Neural cell (in vitro differentiated cells): ENCODE data around the gene DCAF11. TPM values are rescaled to one million over a fixed set of nuclear protein-coding genes. Genes with fewer than 3 reads are reported as not detected.

ENCODE experiments used
- H2AFZ ChIP-seq: fragments of 200-600, 300-800 bp; sonication (generic), shearing (Covaris generic); 2 replicates; pipeline ENCODE4 v1.6.0; 2014; ENCODE audit warnings: low read depth, mild to moderate bottlenecking, antibody characterized with exemption, low read length, moderate library complexity
- H3F3A ChIP-seq: fragments of 200-600 bp; shearing (Covaris generic); 2 replicates; pipeline ENCODE4 v1.6.1; 2016; ENCODE audit warnings: mild to moderate bottlenecking, moderate library complexity, mixed read lengths, antibody characterized with exemption, low read length; ENCODE audit not compliant: insufficient read depth, poor library complexity, severe bottlenecking
- H3K27ac ChIP-seq: fragments of 200-600, 300-800 bp; sonication (generic), shearing (Covaris generic); 2 replicates; pipeline ENCODE4 v1.5.1; 2014; ENCODE audit warnings: mild to moderate bottlenecking, low read length, moderate library complexity
- H3K27me3 ChIP-seq: fragments of 300-800, 200-600 bp; sonication (generic), shearing (Covaris generic); 2 replicates; pipeline ENCODE4 v1.6.0; 2014; ENCODE audit warnings: mild to moderate bottlenecking, low read depth, low read length, moderate library complexity; ENCODE audit not compliant: insufficient read depth
- H3K36me3 ChIP-seq: fragments of 300-800, 200-600 bp; sonication (generic), shearing (Covaris generic); 2 replicates; pipeline ENCODE4 v1.5.1; 2014; ENCODE audit warnings: mild to moderate bottlenecking, antibody characterized with exemption, low read length, moderate library complexity; ENCODE audit not compliant: insufficient read depth
- H3K4me2 ChIP-seq: fragments of 300-800, 200-600 bp; sonication (generic), shearing (Covaris generic); 2 replicates; pipeline ENCODE4 v1.6.0; 2014; ENCODE audit warnings: mild to moderate bottlenecking, low read length
- H3K4me3 ChIP-seq: fragments of 300-800, 200-600 bp; sonication (generic), shearing (Covaris generic); 2 replicates; pipeline ENCODE4 v1.5.1; 2014; ENCODE audit warnings: mild to moderate bottlenecking, low read length, moderate library complexity
- H3K79me2 ChIP-seq: fragments of 200-600 bp; shearing (Covaris generic); replicated peaks from 2 replicates; pipeline ENCODE4 v1.6.0; 2014; ENCODE audit warnings: mild to moderate bottlenecking, low read length, moderate library complexity; ENCODE audit not compliant: insufficient read depth
- H3K9ac ChIP-seq: fragments of 300-800, 200-600 bp; sonication (generic), shearing (Covaris generic); 2 replicates; pipeline ENCODE4 v1.6.1; 2016; ENCODE audit warnings: mild to moderate bottlenecking, low read length, mixed read lengths
- H3K9me2 ChIP-seq: fragments of 200-600 bp; shearing (Covaris generic); 2 replicates; pipeline ENCODE4 v1.6.1; 2016; ENCODE audit warnings: mild to moderate bottlenecking, low read length, mixed read lengths; ENCODE audit not compliant: insufficient read depth
- H3K9me3 ChIP-seq: fragments of 200-600, 300-800 bp; sonication (generic), shearing (Covaris generic); 2 replicates; pipeline ENCODE4 v1.6.1; 2016; ENCODE audit warnings: mild to moderate bottlenecking, mixed run types, low read length, moderate library complexity, mixed read lengths
- H4K20me1 ChIP-seq: fragments of 200-600 bp; shearing (Covaris generic); 2 replicates; pipeline ENCODE4 v1.6.1; 2016; ENCODE audit warnings: mild to moderate bottlenecking, mixed run types; ENCODE audit not compliant: insufficient read depth
- EP300 ChIP-seq: fragments of 450-650 bp; conservative IDR thresholded peaks from 2 replicates; pipeline ENCODE4 v1.6.1; 2014; ENCODE audit warnings: antibody characterized with exemption, mild to moderate bottlenecking, moderate library complexity; ENCODE audit not compliant: poor library complexity, severe bottlenecking
- EZH2 ChIP-seq: fragments of 200-600, 300-800 bp; shearing (Covaris generic), sonication (generic); IDR thresholded peaks from 2 replicates; pipeline ENCODE4 v1.6.1; 2014; ENCODE audit warnings: antibody characterized with exemption, low read length, borderline replicate concordance, mild to moderate bottlenecking; ENCODE audit not compliant: insufficient read depth, poor library complexity, severe bottlenecking
- MXI1 ChIP-seq: fragments of 450-650 bp; conservative IDR thresholded peaks from 2 replicates; pipeline ENCODE4 v1.6.1; 2014; ENCODE audit warnings: antibody characterized with exemption, mild to moderate bottlenecking; ENCODE audit not compliant: poor library complexity, severe bottlenecking
- POLR2AphosphoS5 ChIP-seq: IDR thresholded peaks from 2 replicates; pipeline ENCODE4 v1.6.1; 2012
- RAD21 ChIP-seq: fragments of 450-650 bp; conservative IDR thresholded peaks from 2 replicates; pipeline ENCODE4 v1.6.1; 2014; ENCODE audit warnings: antibody characterized with exemption, mild to moderate bottlenecking, moderate library complexity
- SMC3 ChIP-seq: fragments of 450-650 bp; conservative IDR thresholded peaks from 2 replicates; pipeline ENCODE4 v1.6.1; 2014; ENCODE audit warnings: antibody characterized with exemption, mild to moderate bottlenecking, moderate library complexity; ENCODE audit not compliant: poor library complexity
- TAF1 ChIP-seq: IDR thresholded peaks from 2 replicates; pipeline ENCODE4 v1.6.1; 2012; ENCODE audit warnings: low read depth
- polyA plus RNA-seq: library from polyadenylated mRNA; depleted of rRNA; stranded (reverse); fragments of >200 nt; gene quantifications from 2 replicates; pipeline ENCODE4 v1.2.3, GENCODE V29; 2014
- TF ChIP-seq, protein P1 (sequence below): fragments of 450-650 bp; IDR thresholded peaks from 2 replicates; pipeline ENCODE4 v1.5.1; 2014; ENCODE audit warnings: antibody characterized with exemption, mild to moderate bottlenecking, moderate library complexity; ENCODE audit not compliant: poor library complexity, severe bottlenecking
- TF ChIP-seq, protein P2 (sequence below): IDR thresholded peaks from 2 replicates; pipeline ENCODE4 v1.6.1; 2012; ENCODE audit warnings: borderline replicate concordance

Gene DCAF11
- polyA plus RNA-seq, 1 donor from 2014 or later = 74.5 TPM

DNA sequence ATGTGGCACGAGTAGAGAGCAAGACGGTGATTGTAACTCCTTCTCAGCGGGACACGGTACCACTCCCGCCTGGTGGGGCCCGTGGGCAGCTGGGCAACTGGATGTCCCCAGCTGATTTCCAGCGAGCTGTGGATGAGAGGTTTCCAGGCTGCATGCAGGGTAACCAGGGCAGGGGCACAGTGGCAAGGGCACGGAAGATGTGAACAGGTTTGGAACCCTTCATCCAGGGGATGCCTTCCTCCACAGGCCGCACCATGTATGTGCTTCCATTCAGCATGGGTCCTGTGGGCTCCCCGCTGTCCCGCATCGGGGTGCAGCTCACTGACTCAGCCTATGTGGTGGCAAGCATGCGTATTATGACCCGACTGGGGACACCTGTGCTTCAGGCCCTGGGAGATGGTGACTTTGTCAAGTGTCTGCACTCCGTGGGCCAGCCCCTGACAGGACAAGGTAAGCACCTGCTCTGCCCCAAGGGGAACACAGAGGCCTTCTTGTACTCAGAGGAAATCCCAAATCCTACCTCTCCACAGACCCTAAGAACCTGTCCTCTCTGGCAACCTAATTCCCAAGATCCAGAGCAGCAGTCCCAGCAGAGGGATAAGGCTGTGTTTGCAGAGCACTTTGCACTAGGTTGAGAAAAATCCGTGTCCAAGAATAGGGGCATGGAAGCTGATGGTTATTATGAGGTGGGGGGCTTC, 16.2 kb upstream of the DCAF11 start:
- no peak overlapping the region for H3K9ac ChIP-seq
- H4K20me1 ChIP-seq = no peaks in the 10 kb centered on the region
- H3K79me2 ChIP-seq = no peaks in the 10 kb centered on the region
- H3K9me3 ChIP-seq = no peaks in the 10 kb centered on the region
- no peaks in the 10 kb centered on the region for H3F3A ChIP-seq
- TF ChIP-seq SMC3 = no peak
- no peak overlapping the region for H3K4me3 ChIP-seq
- H3K27ac ChIP-seq = no peak overlapping the region
- H3K36me3 ChIP-seq = no peaks in the 10 kb centered on the region
- peaks cover 16% of the 10 kb centered on the region for H3K27me3 ChIP-seq
- H3K9me2 ChIP-seq = no peaks in the 10 kb centered on the region
- no peak overlapping the region for H2AFZ ChIP-seq
- no peak overlapping the region for H3K4me2 ChIP-seq

DNA sequence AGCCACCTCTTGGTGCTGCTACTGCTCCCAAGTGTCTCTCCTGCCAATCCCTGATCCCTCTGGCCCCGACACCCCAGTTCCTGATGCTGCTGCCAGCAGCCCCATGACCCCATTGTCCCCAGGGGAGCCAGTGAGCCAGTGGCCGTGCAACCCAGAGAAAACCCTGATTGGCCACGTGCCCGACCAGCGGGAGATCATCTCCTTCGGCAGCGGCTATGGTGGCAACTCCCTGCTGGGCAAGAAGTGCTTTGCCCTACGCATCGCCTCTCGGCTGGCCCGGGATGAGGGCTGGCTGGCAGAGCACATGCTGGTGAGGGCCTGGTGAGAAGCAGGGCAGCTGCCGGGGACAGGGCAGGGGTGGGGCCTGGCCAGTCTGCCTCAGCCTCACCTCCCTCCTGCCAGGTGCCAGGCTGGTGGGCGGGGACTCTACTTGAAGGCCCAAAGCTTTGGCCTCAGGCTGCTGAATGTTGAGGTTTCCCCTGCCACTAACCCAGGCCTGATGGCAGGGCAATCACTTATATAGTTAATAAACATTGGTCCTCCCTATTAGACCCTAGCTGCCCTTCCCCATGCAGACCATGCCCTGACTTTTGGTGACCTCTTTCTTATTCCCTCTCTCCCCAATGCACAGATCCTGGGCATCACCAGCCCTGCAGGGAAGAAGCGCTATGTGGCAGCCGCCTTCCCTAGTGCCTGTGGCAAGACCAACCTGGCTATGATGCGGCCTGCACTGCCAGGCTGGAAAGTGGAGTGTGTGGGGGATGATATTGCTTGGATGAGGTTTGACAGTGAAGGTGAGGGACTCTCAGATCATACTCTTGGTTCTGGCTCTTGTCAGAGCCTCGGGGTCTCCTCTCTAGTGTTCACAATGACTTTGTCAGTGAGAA, 15.4 kb upstream of the DCAF11 start:
- no peak overlapping the region for H3K4me2 ChIP-seq
- no peak for TF ChIP-seq MXI1
- no peak for TF ChIP-seq EP300
- H2AFZ ChIP-seq = no peak overlapping the region
- H3F3A ChIP-seq = no peaks in the 10 kb centered on the region
- H3K27ac ChIP-seq = no peak overlapping the region
- H3K9ac ChIP-seq = no peak overlapping the region
- no peak overlapping the region for H3K4me3 ChIP-seq
- H3K9me3 ChIP-seq = no peaks in the 10 kb centered on the region
- peaks cover 10% of the 10 kb centered on the region for H3K27me3 ChIP-seq
- no peaks in the 10 kb centered on the region for H3K9me2 ChIP-seq
- no peaks in the 10 kb centered on the region for H3K36me3 ChIP-seq
- H3K79me2 ChIP-seq = no peaks in the 10 kb centered on the region
- no peaks in the 10 kb centered on the region for H4K20me1 ChIP-seq

- no peaks in the 10 kb centered on the region for H3K9me3 ChIP-seq
- no peaks in the 10 kb centered on the region for H3K9me2 ChIP-seq
- H3K27ac ChIP-seq = no peak overlapping the region
- H3K27me3 ChIP-seq = no peaks in the 10 kb centered on the region
- no peaks in the 10 kb centered on the region for H3K79me2 ChIP-seq
- no peak overlapping the region for H3K4me3 ChIP-seq
- H3K36me3 ChIP-seq = no peaks in the 10 kb centered on the region
- H2AFZ ChIP-seq = no peak overlapping the region
- no peak overlapping the region for H3K4me2 ChIP-seq
- H4K20me1 ChIP-seq = no peaks in the 10 kb centered on the region
- no peak for TF ChIP-seq EZH2
- TF ChIP-seq TAF1 = no peak
- no peaks in the 10 kb centered on the region for H3F3A ChIP-seq
- no peak overlapping the region for H3K9ac ChIP-seq
Observed at GRCh38 chr14:24100197-24100981, 14.2 kb upstream of the DCAF11 start.

DNA sequence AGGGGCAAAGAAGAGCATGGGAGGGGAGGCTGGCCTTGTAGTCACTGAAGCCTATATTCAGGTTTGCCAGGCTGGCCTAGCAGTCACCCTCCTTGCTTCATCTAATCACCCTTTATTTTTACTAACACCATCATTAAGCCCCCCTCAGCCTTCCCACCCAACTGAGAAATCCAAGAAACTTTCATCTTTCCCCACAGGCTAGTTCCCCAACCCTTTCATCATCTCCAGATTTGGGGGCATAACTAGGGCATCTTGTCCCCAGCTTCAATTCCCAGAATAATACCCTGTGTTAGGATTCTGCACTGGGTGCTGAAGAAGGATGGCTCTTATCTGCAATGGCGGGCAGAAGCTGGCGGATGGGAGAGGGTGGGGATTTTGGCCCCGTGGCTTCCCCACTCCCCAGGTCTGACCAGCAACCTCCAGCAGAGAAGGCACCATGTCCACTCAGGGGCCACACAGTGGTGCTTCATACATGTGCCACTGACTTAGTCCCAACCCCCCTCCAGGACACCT, 13.5 kb upstream of the DCAF11 start:
- Histone ChIP-seq H3K4me3 (no peak overlapping the region), H3K4me2 (no peak overlapping the region), H3K27ac (no peak overlapping the region), H3K9me2 (no peaks in the 10 kb centered on the region), H3K27me3 (no peaks in the 10 kb centered on the region), H3F3A (no peaks in the 10 kb centered on the region), H3K36me3 (no peaks in the 10 kb centered on the region), H3K9me3 (no peaks in the 10 kb centered on the region), H2AFZ (no peak overlapping the region), H4K20me1 (no peaks in the 10 kb centered on the region), H3K79me2 (no peaks in the 10 kb centered on the region), H3K9ac (no peak overlapping the region)
- TF ChIP-seq RAD21 (no peak), TAF1 (no peak), EP300 (no peak), POLR2AphosphoS5 (no peak), SMC3 (no peak), MXI1 (no peak), EZH2 (no peak)
- TF ChIP-seq, protein P1, sequence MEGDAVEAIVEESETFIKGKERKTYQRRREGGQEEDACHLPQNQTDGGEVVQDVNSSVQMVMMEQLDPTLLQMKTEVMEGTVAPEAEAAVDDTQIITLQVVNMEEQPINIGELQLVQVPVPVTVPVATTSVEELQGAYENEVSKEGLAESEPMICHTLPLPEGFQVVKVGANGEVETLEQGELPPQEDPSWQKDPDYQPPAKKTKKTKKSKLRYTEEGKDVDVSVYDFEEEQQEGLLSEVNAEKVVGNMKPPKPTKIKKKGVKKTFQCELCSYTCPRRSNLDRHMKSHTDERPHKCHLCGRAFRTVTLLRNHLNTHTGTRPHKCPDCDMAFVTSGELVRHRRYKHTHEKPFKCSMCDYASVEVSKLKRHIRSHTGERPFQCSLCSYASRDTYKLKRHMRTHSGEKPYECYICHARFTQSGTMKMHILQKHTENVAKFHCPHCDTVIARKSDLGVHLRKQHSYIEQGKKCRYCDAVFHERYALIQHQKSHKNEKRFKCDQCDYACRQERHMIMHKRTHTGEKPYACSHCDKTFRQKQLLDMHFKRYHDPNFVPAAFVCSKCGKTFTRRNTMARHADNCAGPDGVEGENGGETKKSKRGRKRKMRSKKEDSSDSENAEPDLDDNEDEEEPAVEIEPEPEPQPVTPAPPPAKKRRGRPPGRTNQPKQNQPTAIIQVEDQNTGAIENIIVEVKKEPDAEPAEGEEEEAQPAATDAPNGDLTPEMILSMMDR = no peak
- TF ChIP-seq, protein P2, sequence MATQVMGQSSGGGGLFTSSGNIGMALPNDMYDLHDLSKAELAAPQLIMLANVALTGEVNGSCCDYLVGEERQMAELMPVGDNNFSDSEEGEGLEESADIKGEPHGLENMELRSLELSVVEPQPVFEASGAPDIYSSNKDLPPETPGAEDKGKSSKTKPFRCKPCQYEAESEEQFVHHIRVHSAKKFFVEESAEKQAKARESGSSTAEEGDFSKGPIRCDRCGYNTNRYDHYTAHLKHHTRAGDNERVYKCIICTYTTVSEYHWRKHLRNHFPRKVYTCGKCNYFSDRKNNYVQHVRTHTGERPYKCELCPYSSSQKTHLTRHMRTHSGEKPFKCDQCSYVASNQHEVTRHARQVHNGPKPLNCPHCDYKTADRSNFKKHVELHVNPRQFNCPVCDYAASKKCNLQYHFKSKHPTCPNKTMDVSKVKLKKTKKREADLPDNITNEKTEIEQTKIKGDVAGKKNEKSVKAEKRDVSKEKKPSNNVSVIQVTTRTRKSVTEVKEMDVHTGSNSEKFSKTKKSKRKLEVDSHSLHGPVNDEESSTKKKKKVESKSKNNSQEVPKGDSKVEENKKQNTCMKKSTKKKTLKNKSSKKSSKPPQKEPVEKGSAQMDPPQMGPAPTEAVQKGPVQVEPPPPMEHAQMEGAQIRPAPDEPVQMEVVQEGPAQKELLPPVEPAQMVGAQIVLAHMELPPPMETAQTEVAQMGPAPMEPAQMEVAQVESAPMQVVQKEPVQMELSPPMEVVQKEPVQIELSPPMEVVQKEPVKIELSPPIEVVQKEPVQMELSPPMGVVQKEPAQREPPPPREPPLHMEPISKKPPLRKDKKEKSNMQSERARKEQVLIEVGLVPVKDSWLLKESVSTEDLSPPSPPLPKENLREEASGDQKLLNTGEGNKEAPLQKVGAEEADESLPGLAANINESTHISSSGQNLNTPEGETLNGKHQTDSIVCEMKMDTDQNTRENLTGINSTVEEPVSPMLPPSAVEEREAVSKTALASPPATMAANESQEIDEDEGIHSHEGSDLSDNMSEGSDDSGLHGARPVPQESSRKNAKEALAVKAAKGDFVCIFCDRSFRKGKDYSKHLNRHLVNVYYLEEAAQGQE = no peak
